IMR-90 (cell line): ENCODE data around the gene CASZ1. TPM values are rescaled to one million over a fixed set of nuclear protein-coding genes. Genes with fewer than 3 reads are reported as not detected.
A peak's percentile ranks its signal among the peaks of the same experiment; 100 is the strongest.

Experiments used
- ATAC-seq: fragments of 200-7000 bp; cut with Tn5 transposase; 2 replicates; pipeline ENCODE4 v1.9.1; 2020; ENCODE audit warnings: low read depth, mild to moderate bottlenecking, moderate library complexity
- BruUV-seq: library from RNA; stranded (reverse); fragments of 400-500 nt; replicated peaks from 2 replicates; lab custom pipeline; 2021; lab: Mats Ljungman, UMichigan
- CTCF ChIA-PET: fragments of 300-600 bp; formaldehyde crosslinking; extraction: SDS; loops from one replicate; lab custom pipeline; 2021; ENCODE audit warnings: antibody characterized with exemption; lab: Yijun Ruan, JAX
- POLR2A ChIA-PET: fragments of 300-600 bp; sonication (Branson Sonifier 250); formaldehyde crosslinking; loops from one replicate; lab custom pipeline; 2022; ENCODE audit warnings: antibody characterized with exemption; ENCODE audit not compliant: unreplicated experiment; lab: Charles Lee
- DNase-seq: peaks from one replicate; pipeline ENCODE4 v3.0.0; 2013
- H2AFZ ChIP-seq: replicated peaks from 2 replicates; pipeline ENCODE3; 2013; ENCODE audit warnings: low read length, mild to moderate bottlenecking; ENCODE audit not compliant: poor library complexity
- H2AK5ac ChIP-seq: 2 replicates; pipeline ENCODE4 v1.6.1; 2013; ENCODE audit warnings: low read depth, low read length, inconsistent platforms
- H2AK9ac ChIP-seq: replicated peaks from 2 replicates; pipeline ENCODE3; 2013; ENCODE audit warnings: mild to moderate bottlenecking, low read depth, low read length, moderate library complexity; ENCODE audit not compliant: poor library complexity
- H2BK120ac ChIP-seq: 2 replicates; pipeline ENCODE4 v1.6.1; 2013; ENCODE audit warnings: low read depth, low read length, inconsistent platforms
- H2BK15ac ChIP-seq: 3 replicates; pipeline ENCODE4 v1.6.1; 2013; ENCODE audit warnings: low read depth, low read length, inconsistent platforms
- H2BK20ac ChIP-seq: 2 replicates; pipeline ENCODE4 v1.6.1; 2013; ENCODE audit warnings: low read depth, mild to moderate bottlenecking, inconsistent platforms, low read length, moderate library complexity
- H2BK5ac ChIP-seq: 2 replicates; pipeline ENCODE4 v1.6.1; 2013; ENCODE audit warnings: mild to moderate bottlenecking, low read depth, low read length, inconsistent platforms; ENCODE audit not compliant: poor library complexity, severe bottlenecking
- H3K14ac ChIP-seq: replicated peaks from 2 replicates; pipeline ENCODE4 v1.6.1; 2013; ENCODE audit warnings: low read depth, low read length, inconsistent platforms
- H3K18ac ChIP-seq: 2 replicates; pipeline ENCODE4 v1.6.1; 2013; ENCODE audit warnings: low read depth, low read length, control low read depth
- H3K23ac ChIP-seq: 2 replicates; pipeline ENCODE4 v1.6.1; 2013; ENCODE audit warnings: low read depth, low read length, inconsistent platforms
- H3K27ac ChIP-seq: 2 replicates; pipeline ENCODE4 v1.5.1; 2013; ENCODE audit warnings: mild to moderate bottlenecking, control low read depth, low read length; ENCODE audit not compliant: insufficient read depth
- H3K27me3 ChIP-seq: 2 replicates; pipeline ENCODE4 v1.6.1; 2013; ENCODE audit warnings: low read length; ENCODE audit not compliant: control insufficient read depth, insufficient read depth
- H3K36me3 ChIP-seq: 2 replicates; pipeline ENCODE4 v1.6.1; 2013; ENCODE audit warnings: low read length, mixed read lengths; ENCODE audit not compliant: control insufficient read depth, insufficient read depth
- H3K4ac ChIP-seq: 2 replicates; pipeline ENCODE4 v1.6.1; 2013; ENCODE audit warnings: low read depth, low read length, inconsistent platforms
- H3K4me1 ChIP-seq: 2 replicates; pipeline ENCODE4 v1.6.1; 2013; ENCODE audit warnings: low read length, mixed read lengths; ENCODE audit not compliant: control insufficient read depth, insufficient read depth
- H3K4me2 ChIP-seq: 2 replicates; pipeline ENCODE4 v1.6.1; 2013; ENCODE audit warnings: low read depth, mild to moderate bottlenecking, control low read depth, low read length, moderate library complexity
- H3K4me3 ChIP-seq: 2 replicates; pipeline ENCODE4 v1.5.1; 2013; ENCODE audit warnings: low read depth, mild to moderate bottlenecking, control low read depth, low read length, moderate library complexity; ENCODE audit not compliant: insufficient read depth
- H3K56ac ChIP-seq: 2 replicates; pipeline ENCODE4 v1.6.1; 2013; ENCODE audit warnings: low read length, inconsistent platforms; ENCODE audit not compliant: insufficient read depth; ENCODE audit errors: extremely low read depth
- H3K79me1 ChIP-seq, 2 experiments: 2 replicates each; pipeline ENCODE4 v1.6.1; 2013; ENCODE audit warnings: low read length in 2 of 2, inconsistent platforms in 1 of 2, low read depth in 1 of 2
- H3K9ac ChIP-seq: 2 replicates; pipeline ENCODE4 v1.6.1; 2013; ENCODE audit warnings: low read depth, low read length, control low read depth
- H3K9me1 ChIP-seq: 2 replicates; pipeline ENCODE4 v1.6.1; 2013; ENCODE audit warnings: low read length, inconsistent platforms; ENCODE audit not compliant: insufficient read depth
- H3K9me3 ChIP-seq: 2 replicates; pipeline ENCODE4 v1.6.1; 2013; ENCODE audit warnings: low read length; ENCODE audit not compliant: control insufficient read depth, insufficient read depth
- H4K20me1 ChIP-seq: 2 replicates; pipeline ENCODE4 v1.6.1; 2013; ENCODE audit warnings: low read length, inconsistent platforms; ENCODE audit not compliant: insufficient read depth
- H4K5ac ChIP-seq: 2 replicates; pipeline ENCODE4 v1.6.1; 2013; ENCODE audit warnings: mild to moderate bottlenecking, low read depth, low read length, control low read depth
- H4K8ac ChIP-seq, 2 experiments: 2 replicates each; pipeline ENCODE4 v1.6.1; 2013; ENCODE audit warnings: low read depth in 2 of 2, low read length in 2 of 2, control low read depth in 1 of 2, inconsistent platforms in 1 of 2
- H4K91ac ChIP-seq: 2 replicates; pipeline ENCODE4 v1.6.1; 2013; ENCODE audit warnings: low read depth, low read length, inconsistent platforms; ENCODE audit not compliant: insufficient read depth
- BHLHE40 ChIP-seq: fragments of 150-350 bp; IDR thresholded peaks from 2 replicates; pipeline ENCODE4 v1.6.1; 2016; ENCODE audit warnings: mild to moderate bottlenecking, low read depth, low read length
- CEBPB ChIP-seq: IDR thresholded peaks from 2 replicates; pipeline ENCODE4 v1.6.1; 2012; ENCODE audit warnings: low read depth, low read length, improper control_type of control experiment
- CHD1 ChIP-seq: IDR thresholded peaks from 2 replicates; pipeline ENCODE4 v1.6.1; 2012; ENCODE audit warnings: low read depth, low read length, improper control_type of control experiment
- FOS ChIP-seq: fragments of 150-350 bp; IDR thresholded peaks from 2 replicates; pipeline ENCODE4 v1.6.1; 2016; ENCODE audit warnings: low read depth, low read length
- MAFK ChIP-seq: IDR thresholded peaks from 2 replicates; pipeline ENCODE4 v1.6.1; 2012; ENCODE audit warnings: low read depth, low read length, improper control_type of control experiment
- MAZ ChIP-seq: IDR thresholded peaks from 2 replicates; pipeline ENCODE4 v1.6.1; 2012; ENCODE audit warnings: low read depth, mild to moderate bottlenecking, low read length, improper control_type of control experiment, moderate library complexity, borderline replicate concordance
- MXI1 ChIP-seq: IDR thresholded peaks from 2 replicates; pipeline ENCODE4 v1.6.1; 2012; ENCODE audit warnings: low read depth, mild to moderate bottlenecking, low read length, moderate library complexity, borderline replicate concordance
- NFE2L2 ChIP-seq: fragments of 150-350 bp; IDR thresholded peaks from 2 replicates; pipeline ENCODE4 v1.6.1; 2016; ENCODE audit warnings: low read depth, mild to moderate bottlenecking, low read length
- POLR2A ChIP-seq: IDR thresholded peaks from 2 replicates; pipeline ENCODE4 v1.6.1; 2012; ENCODE audit warnings: mild to moderate bottlenecking, low read depth, low read length
- RAD21 ChIP-seq: IDR thresholded peaks from 2 replicates; pipeline ENCODE4 v1.6.1; 2012; ENCODE audit warnings: low read length, improper control_type of control experiment
- RCOR1 ChIP-seq: IDR thresholded peaks from 2 replicates; pipeline ENCODE4 v1.6.1; 2012; ENCODE audit warnings: mild to moderate bottlenecking, low read length, improper control_type of control experiment; ENCODE audit not compliant: insufficient replicate concordance
- RFX5 ChIP-seq: IDR thresholded peaks from 2 replicates; pipeline ENCODE4 v1.8.0; 2012; ENCODE audit warnings: low read depth, mild to moderate bottlenecking, low read length, moderate library complexity
- SMC3 ChIP-seq: fragments of 150-350 bp; IDR thresholded peaks from 2 replicates; pipeline ENCODE4 v1.6.1; 2016; ENCODE audit warnings: low read depth, mild to moderate bottlenecking, antibody characterized with exemption, low read length, moderate library complexity
- WGBS, 2 experiments: methylation state at CpG; one replicate each; pipeline versions ENCODE4 v1.1.5 to v1.1.7; 2013; ENCODE audit warnings: missing lambda C conversion rate in 2 of 2; ENCODE audit not compliant: insufficient read length in 1 of 2; ENCODE audit errors: extremely low coverage in 2 of 2; 5-methylcytosine and 5-hydroxymethylcytosine counted together
- dilution Hi-C: fragments of 300-500 bp; cut with HindIII; formaldehyde crosslinking; loops from one replicate; pipeline ENCODE4 v1.14.3; 2018; ENCODE audit warnings: low sequenced_read_pairs; ENCODE audit not compliant: unreplicated experiment
- in situ Hi-C: fragments of 300-500 bp; cut with MboI; formaldehyde crosslinking; loops from 3 replicates; pipeline ENCODE4 v1.14.3; 2019; ENCODE audit warnings: low sequenced_read_pairs, inconsistent platforms, mixed read lengths
- intact Hi-C: fragments of 100-400 bp; cut with micrococcal nuclease; formaldehyde crosslinking; loops from 2 replicates; pipeline ENCODE4 v1.10.0; 2022
- polyA plus RNA-seq, 3 experiments: library from polyadenylated mRNA; depleted of rRNA; stranded (reverse); fragments of >200 nt; gene quantifications; 2 replicates each; pipeline ENCODE4 v1.2.3, GENCODE V29; 2012; ENCODE audit warnings: low replicate concordance in 1 of 3
- total RNA-seq: library from RNA; depleted of rRNA; stranded (reverse); fragments of >200 nt; gene quantifications from 2 replicates; pipeline ENCODE4 v1.2.3, GENCODE V29; 2012
- TF ChIP-seq, protein P1 (sequence below): conservative IDR thresholded peaks from 2 replicates; pipeline ENCODE4 v1.5.1; 2012; ENCODE audit warnings: mild to moderate bottlenecking, low read depth, low read length, improper control_type of control experiment
- TF ChIP-seq, protein P2 (sequence below): fragments of 150-350 bp; IDR thresholded peaks from 2 replicates; pipeline ENCODE4 v1.6.1; 2016; ENCODE audit warnings: low read depth, mild to moderate bottlenecking, low read length, moderate library complexity, borderline replicate concordance
- TF ChIP-seq, protein P3 (sequence below): fragments of 150-350 bp; IDR thresholded peaks from 2 replicates; pipeline ENCODE4 v1.6.1; 2017; ENCODE audit warnings: mild to moderate bottlenecking, antibody characterized with exemption, low read length, low read depth

CASZ1 gene
- total and polyA plus RNA-seq, 2 of the 4 experiments (the other 2 are of a cell fraction), result 0.18 to 0.24 TPM

DNA sequence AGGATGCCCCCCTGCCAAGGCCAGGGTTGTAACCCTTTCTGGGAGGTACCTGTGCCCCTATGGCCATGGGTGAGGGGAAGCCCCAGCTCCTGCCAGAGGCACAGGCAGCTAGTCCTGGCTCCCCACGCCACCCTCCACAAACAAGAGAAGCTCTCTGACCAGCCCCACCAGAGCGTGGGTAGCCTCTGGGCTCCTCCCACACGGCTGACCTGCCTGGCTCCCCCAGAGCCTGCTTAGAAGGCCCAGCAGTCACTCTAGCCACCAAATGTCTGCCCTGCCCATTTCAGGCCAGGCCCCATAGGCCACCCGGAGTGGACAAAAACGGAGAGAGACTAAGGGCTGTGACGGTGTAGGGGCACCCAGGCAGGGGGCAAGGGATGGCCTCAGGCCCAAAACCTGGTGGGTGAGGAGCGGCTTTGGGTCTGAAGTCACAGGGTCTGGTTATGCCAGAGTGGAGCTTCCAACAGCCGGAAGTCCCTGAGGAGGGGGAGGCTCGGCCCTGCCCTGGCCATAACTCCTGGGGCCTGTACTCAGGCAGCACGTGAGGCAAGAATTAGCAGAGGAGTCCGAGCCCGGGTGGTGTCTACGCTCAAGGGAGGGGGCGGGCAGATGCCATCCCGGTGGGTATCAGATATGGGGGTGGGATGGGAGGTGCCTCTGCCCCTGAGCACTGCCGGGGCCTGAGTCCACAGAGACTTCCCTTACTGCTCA, 155.4 kb downstream of the CASZ1 start:
- CTCF ChIA-PET, result no interaction called here
- POLR2A ChIA-PET, result no interaction called here
- Histone ChIP-seq H3K27ac (no peak overlapping the region), H2AK5ac (no peak overlapping the region), H3K23ac (no peak overlapping the region), H3K4me3 (no peak overlapping the region), H2BK5ac (no peak overlapping the region), H3K56ac (no peak overlapping the region), H4K91ac (no peak overlapping the region), H3K14ac (no peak overlapping the region), H2BK15ac (no peak overlapping the region), H3K9me3 (peaks cover 3% of the 10 kb centered on the region; the same call in 1 of the 2 replicates), H4K8ac (no peak overlapping the region), H4K5ac (no peak overlapping the region), H3K4me1 (no peaks in the 10 kb centered on the region), H3K4me2 (no peak overlapping the region), H2AK9ac (peak overlapping the region; percentile 78), H3K4ac (no peak overlapping the region), H3K18ac (no peak overlapping the region), H2BK120ac (no peak overlapping the region), H3K36me3 (no peaks in the 10 kb centered on the region), H2AFZ (no peak overlapping the region), H2BK20ac (no peak overlapping the region), H3K9ac (no peak overlapping the region), H4K20me1 (no peaks in the 10 kb centered on the region), H3K79me1 (no peaks in the 10 kb centered on the region), H3K9me1 (0 out of 2 replicates have a peak, but pooled peaks cover under 1% of the 10 kb centered on the region), H3K27me3 (peaks cover 8% of the 10 kb centered on the region; the same call in 1 of the 2 replicates)
- no TSS peak for BruUV-seq
- dilution Hi-C loops, result no loop called here
- in situ Hi-C loops, result no loop called here
- no peak for DNase-seq
- 92% methylated on average over 8 of the region's 16 CpGs; no CpG with 5 or more reads in 1 of the 2 experiments for WGBS, 2 experiments
- TF ChIP-seq RCOR1, result no peak
- no peak for TF ChIP-seq FOS
- TF ChIP-seq MXI1, result no peak
- no peak for TF ChIP-seq RAD21
- TF ChIP-seq CEBPB, result no peak
- TF ChIP-seq, protein P1, sequence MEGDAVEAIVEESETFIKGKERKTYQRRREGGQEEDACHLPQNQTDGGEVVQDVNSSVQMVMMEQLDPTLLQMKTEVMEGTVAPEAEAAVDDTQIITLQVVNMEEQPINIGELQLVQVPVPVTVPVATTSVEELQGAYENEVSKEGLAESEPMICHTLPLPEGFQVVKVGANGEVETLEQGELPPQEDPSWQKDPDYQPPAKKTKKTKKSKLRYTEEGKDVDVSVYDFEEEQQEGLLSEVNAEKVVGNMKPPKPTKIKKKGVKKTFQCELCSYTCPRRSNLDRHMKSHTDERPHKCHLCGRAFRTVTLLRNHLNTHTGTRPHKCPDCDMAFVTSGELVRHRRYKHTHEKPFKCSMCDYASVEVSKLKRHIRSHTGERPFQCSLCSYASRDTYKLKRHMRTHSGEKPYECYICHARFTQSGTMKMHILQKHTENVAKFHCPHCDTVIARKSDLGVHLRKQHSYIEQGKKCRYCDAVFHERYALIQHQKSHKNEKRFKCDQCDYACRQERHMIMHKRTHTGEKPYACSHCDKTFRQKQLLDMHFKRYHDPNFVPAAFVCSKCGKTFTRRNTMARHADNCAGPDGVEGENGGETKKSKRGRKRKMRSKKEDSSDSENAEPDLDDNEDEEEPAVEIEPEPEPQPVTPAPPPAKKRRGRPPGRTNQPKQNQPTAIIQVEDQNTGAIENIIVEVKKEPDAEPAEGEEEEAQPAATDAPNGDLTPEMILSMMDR, result no peak
- TF ChIP-seq, protein P2, sequence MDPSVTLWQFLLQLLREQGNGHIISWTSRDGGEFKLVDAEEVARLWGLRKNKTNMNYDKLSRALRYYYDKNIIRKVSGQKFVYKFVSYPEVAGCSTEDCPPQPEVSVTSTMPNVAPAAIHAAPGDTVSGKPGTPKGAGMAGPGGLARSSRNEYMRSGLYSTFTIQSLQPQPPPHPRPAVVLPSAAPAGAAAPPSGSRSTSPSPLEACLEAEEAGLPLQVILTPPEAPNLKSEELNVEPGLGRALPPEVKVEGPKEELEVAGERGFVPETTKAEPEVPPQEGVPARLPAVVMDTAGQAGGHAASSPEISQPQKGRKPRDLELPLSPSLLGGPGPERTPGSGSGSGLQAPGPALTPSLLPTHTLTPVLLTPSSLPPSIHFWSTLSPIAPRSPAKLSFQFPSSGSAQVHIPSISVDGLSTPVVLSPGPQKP, result no peak
- no peak for TF ChIP-seq CHD1
- TF ChIP-seq POLR2A, result no peak
- no peak for TF ChIP-seq SMC3
- TF ChIP-seq RFX5, result no peak
- TF ChIP-seq BHLHE40, result no peak
- TF ChIP-seq NFE2L2, result no peak
- no peak for TF ChIP-seq MAZ
- TF ChIP-seq, protein P3, sequence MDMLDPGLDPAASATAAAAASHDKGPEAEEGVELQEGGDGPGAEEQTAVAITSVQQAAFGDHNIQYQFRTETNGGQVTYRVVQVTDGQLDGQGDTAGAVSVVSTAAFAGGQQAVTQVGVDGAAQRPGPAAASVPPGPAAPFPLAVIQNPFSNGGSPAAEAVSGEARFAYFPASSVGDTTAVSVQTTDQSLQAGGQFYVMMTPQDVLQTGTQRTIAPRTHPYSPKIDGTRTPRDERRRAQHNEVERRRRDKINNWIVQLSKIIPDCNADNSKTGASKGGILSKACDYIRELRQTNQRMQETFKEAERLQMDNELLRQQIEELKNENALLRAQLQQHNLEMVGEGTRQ, result no peak
- TF ChIP-seq MAFK, result no peak
- intact Hi-C loops, result no loop called here
- no peak for ATAC-seq
